Ishikawa (cell line): ENCODE results near the gene GRHL1.

Experiments
- CEBPB ChIP-seq: IDR thresholded peaks from 2 replicates; pipeline ENCODE4 v1.6.1; 2012
- CREB1 ChIP-seq: IDR thresholded peaks from 2 replicates; pipeline ENCODE4 v1.6.1; 2012; ENCODE audit warnings: low read depth
- EGR1 ChIP-seq: IDR thresholded peaks from 2 replicates; pipeline ENCODE4 v1.6.1; 2012
- EP300 ChIP-seq: IDR thresholded peaks from 2 replicates; pipeline ENCODE4 v1.6.1; 2012; ENCODE audit warnings: borderline replicate concordance
- FOXM1 ChIP-seq: IDR thresholded peaks from 2 replicates; pipeline ENCODE4 v1.6.1; 2012; ENCODE audit warnings: low read depth, borderline replicate concordance
- NFIC ChIP-seq: IDR thresholded peaks from 2 replicates; pipeline ENCODE4 v1.6.1; 2012
- RAD21 ChIP-seq: IDR thresholded peaks from 2 replicates; pipeline ENCODE4 v1.6.1; 2012; ENCODE audit warnings: low read depth
- TAF1 ChIP-seq: IDR thresholded peaks from 2 replicates; pipeline ENCODE4 v1.6.1; 2012; ENCODE audit warnings: low read depth, mild to moderate bottlenecking
- TCF12 ChIP-seq: IDR thresholded peaks from 2 replicates; pipeline ENCODE4 v1.6.1; 2012; ENCODE audit warnings: low read depth
- TEAD4 ChIP-seq: IDR thresholded peaks from 2 replicates; pipeline ENCODE4 v1.6.1; 2012
- YY1 ChIP-seq: IDR thresholded peaks from 2 replicates; pipeline ENCODE4 v1.6.1; 2012; ENCODE audit warnings: low read depth
- ZBTB7A ChIP-seq: IDR thresholded peaks from 2 replicates; pipeline ENCODE4 v1.6.1; 2012; ENCODE audit warnings: low read depth
- TF ChIP-seq, protein P1 (sequence below): IDR thresholded peaks from 2 replicates; pipeline ENCODE4 v1.6.1; 2012
- TF ChIP-seq, protein P2 (sequence below): IDR thresholded peaks from 2 replicates; pipeline ENCODE4 v1.6.1; 2012; ENCODE audit warnings: low read depth, mild to moderate bottlenecking
- TF ChIP-seq, protein P3 (sequence below): IDR thresholded peaks from 2 replicates; pipeline ENCODE4 v1.6.1; 2012

The GRHL1 gene

DNA sequence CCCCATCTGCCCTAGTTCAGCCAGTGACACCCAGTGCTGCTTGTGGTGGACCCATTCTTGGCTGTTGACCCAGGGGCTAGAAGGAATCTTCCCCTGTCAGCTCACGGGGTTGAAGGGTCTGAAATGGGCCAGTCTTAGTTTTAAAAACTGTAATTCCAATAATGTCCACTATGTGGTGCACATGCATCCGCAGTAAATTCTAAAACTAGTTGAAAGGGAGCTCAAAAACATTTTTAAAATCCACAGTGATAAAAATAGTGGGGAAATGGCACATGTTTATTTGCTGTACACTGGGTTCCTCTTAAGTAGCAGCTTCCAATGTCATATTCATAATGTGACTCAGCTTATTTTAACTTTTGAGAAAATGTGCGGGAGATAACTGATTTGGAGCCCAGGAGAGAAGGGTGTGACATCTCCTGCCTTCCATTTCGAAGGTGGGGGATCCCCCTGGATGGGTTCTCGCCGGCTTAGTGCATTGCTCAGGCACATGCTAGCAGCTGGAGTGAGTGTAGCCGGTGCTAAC lies 32.8 kb downstream of the GRHL1 start:
- TF ChIP-seq, protein P1, sequence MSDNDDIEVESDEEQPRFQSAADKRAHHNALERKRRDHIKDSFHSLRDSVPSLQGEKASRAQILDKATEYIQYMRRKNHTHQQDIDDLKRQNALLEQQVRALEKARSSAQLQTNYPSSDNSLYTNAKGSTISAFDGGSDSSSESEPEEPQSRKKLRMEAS, result no peak
- no peak for TF ChIP-seq ZBTB7A
- TF ChIP-seq RAD21, result peak; percentile 70
- no peak for TF ChIP-seq TEAD4
- TF ChIP-seq, protein P2, sequence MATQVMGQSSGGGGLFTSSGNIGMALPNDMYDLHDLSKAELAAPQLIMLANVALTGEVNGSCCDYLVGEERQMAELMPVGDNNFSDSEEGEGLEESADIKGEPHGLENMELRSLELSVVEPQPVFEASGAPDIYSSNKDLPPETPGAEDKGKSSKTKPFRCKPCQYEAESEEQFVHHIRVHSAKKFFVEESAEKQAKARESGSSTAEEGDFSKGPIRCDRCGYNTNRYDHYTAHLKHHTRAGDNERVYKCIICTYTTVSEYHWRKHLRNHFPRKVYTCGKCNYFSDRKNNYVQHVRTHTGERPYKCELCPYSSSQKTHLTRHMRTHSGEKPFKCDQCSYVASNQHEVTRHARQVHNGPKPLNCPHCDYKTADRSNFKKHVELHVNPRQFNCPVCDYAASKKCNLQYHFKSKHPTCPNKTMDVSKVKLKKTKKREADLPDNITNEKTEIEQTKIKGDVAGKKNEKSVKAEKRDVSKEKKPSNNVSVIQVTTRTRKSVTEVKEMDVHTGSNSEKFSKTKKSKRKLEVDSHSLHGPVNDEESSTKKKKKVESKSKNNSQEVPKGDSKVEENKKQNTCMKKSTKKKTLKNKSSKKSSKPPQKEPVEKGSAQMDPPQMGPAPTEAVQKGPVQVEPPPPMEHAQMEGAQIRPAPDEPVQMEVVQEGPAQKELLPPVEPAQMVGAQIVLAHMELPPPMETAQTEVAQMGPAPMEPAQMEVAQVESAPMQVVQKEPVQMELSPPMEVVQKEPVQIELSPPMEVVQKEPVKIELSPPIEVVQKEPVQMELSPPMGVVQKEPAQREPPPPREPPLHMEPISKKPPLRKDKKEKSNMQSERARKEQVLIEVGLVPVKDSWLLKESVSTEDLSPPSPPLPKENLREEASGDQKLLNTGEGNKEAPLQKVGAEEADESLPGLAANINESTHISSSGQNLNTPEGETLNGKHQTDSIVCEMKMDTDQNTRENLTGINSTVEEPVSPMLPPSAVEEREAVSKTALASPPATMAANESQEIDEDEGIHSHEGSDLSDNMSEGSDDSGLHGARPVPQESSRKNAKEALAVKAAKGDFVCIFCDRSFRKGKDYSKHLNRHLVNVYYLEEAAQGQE, result no peak

DNA sequence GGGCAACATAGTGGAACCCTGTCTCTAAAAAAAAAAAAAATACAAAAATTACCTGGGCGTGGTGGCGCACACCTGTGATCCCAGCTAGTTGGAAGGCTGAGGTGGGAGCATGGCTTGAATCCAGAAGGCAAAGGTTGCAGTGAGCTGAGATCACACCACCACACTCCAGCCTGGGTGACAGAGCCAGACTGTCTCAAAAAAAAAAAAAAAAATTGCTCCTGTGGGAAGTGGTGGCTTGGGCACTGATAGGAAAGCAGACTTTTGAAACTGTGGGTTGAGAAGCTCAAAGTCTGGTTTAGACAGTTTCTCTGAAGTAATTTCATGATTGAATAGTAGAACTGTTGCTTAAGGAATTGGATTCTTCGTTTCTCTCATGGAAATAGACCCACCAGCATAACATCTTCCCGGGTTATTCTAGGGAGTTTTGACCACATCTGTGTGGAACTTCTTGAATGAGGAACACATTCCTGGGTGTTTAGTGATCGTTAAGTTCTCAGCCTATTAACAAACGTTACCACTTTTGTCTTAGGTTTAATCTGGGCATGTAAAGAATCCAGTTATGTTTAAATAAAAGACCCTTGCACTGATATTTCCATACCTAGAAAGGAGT lies 33.5 kb downstream of the GRHL1 start:
- no peak for TF ChIP-seq ZBTB7A
- no peak for TF ChIP-seq FOXM1
- TF ChIP-seq TEAD4, result no peak
- TF ChIP-seq TCF12, result no peak
- TF ChIP-seq CEBPB, result no peak
- TF ChIP-seq YY1, result no peak
- TF ChIP-seq, protein P2, result no peak
- TF ChIP-seq, protein P3, sequence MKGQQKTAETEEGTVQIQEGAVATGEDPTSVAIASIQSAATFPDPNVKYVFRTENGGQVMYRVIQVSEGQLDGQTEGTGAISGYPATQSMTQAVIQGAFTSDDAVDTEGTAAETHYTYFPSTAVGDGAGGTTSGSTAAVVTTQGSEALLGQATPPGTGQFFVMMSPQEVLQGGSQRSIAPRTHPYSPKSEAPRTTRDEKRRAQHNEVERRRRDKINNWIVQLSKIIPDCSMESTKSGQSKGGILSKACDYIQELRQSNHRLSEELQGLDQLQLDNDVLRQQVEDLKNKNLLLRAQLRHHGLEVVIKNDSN, result no peak
- TF ChIP-seq EGR1, result no peak
- no peak for TF ChIP-seq EP300

DNA sequence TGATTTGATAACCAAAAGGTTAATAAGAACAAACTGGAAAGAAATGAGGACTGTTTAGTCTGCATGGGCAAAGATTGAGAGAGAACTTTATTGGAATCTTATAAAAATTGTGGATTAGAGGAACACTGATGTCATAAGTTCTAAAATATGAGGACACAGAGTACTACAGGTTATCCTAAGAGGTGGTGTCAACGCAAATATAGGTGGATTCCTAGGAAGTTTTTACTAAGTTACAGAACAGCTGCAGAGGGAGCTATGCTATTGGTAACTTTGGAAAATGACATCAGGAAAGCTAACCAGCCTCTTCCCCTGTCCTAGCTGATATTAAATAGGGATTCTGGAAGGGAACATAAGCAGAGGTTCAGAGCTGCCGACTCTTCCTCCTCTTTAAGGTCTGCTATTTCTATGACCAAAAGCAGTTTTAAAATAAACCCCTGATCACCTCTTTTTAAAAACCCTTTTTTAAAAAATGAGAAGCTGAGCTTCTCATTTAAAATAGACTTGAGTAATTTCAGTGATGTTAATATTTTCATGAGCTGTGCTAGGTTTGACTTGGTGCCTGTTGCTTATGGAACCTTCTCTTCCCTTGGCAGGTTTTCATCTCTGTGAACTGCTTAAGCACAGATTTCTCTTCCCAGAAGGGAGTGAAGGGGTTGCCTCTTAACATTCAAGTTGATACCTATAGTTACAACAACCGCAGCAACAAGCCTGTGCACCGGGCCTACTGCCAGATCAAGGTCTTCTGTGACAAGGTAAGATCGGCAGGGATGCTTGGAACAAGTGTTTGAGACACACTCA lies 34.2 kb downstream of the GRHL1 start:
- TF ChIP-seq, protein P1, result no peak
- TF ChIP-seq ZBTB7A (no peak), EP300 (no peak), RAD21 (no peak)

DNA sequence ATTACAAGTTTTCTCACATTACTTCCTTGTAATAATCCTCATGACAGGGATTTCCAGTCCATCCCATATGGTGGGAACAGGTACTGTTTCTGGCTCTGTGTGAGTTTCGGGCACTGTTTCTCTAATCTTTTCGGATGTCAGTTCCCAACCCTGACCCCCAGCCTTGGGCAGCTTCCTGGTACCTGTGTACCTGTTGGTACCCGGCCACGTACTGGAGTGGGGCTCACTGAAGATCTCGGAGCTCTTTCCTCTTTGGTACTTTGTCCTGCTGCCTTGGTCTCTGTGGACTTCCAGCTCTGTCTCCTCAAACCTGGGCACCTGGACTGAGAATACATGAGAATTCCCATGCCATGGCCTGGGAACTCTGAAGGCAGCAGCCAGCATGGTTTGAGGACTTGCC lies 36.8 kb downstream of the GRHL1 start:
- TF ChIP-seq CEBPB, result no peak
- TF ChIP-seq, protein P1, result no peak
- no peak for TF ChIP-seq TAF1
- TF ChIP-seq RAD21, result no peak
- TF ChIP-seq TEAD4, result no peak
- no peak for TF ChIP-seq TCF12
- TF ChIP-seq ZBTB7A, result no peak
- TF ChIP-seq CREB1, result no peak
- no peak for TF ChIP-seq YY1

DNA sequence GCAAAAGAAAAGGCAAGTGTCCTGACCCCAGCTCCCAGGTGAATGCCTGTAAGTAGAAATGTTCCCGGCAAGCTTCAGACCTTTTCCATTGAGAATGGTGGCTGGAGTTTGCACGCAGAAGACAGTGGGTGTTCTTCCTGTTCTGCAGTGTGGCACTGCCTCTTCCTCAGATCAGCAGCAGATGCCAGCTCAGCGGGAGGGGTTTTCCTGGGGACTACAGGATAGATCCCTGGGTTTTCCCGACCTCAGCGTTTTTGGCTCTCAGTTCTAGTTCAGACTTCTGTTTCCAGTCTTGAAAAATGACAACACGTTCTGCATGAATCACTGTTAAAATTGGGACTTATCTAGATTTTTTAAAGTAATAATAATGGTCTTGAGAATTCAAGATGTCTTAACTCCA lies 39.2 kb downstream of the GRHL1 start:
- no peak for TF ChIP-seq CREB1
- no peak for TF ChIP-seq NFIC
- TF ChIP-seq TCF12, result no peak
- TF ChIP-seq, protein P3, result no peak
- TF ChIP-seq, protein P2, result no peak
- no peak for TF ChIP-seq FOXM1
- TF ChIP-seq YY1, result no peak
- no peak for TF ChIP-seq EGR1
- no peak for TF ChIP-seq CEBPB
- TF ChIP-seq, protein P1, result no peak
- TF ChIP-seq EP300, result no peak
- TF ChIP-seq RAD21, result no peak
- no peak for TF ChIP-seq ZBTB7A
- no peak for TF ChIP-seq TAF1
- TF ChIP-seq TEAD4, result no peak
